ENCODE data around the gene DAP.

GRCh38 chr5:10707198-10708142, 53.6 kb downstream of the DAP start:
- no peak for TF ChIP-seq CTCF (conservative IDR thresholded peaks at IDR 0.05)
- no peak for TF ChIP-seq EZH2 (IDR thresholded peaks at IDR 0.05; ENCODE audit: low read depth)

Data from PC-9 (cell line).